Glutamatergic neuron (in vitro differentiated cells): ENCODE results near the gene LIF. TPM values are rescaled to one million over a fixed set of nuclear protein-coding genes. Genes with fewer than 3 reads are reported as not detected.

Experiments
- DNase-seq: peaks from one replicate; pipeline ENCODE4 v3.0.0; 2022
- H3K27ac Mint-ChIP-seq: one replicate; pipeline ENCODE4 v1.8.0; 2020; ENCODE audit warnings: mild to moderate bottlenecking, mixed read lengths, inconsistent platforms; ENCODE audit not compliant: unreplicated experiment
- H3K27me3 Mint-ChIP-seq: one replicate; pipeline ENCODE4 v1.8.0; 2020; ENCODE audit warnings: mild to moderate bottlenecking, moderate library complexity, mixed read lengths, inconsistent platforms; ENCODE audit not compliant: unreplicated experiment
- H3K36me3 Mint-ChIP-seq: one replicate; pipeline ENCODE4 v1.8.0; 2020; ENCODE audit warnings: mild to moderate bottlenecking, mixed read lengths, inconsistent platforms; ENCODE audit not compliant: unreplicated experiment
- H3K4me1 Mint-ChIP-seq: one replicate; pipeline ENCODE4 v1.8.0; 2020; ENCODE audit warnings: mild to moderate bottlenecking, low read depth, mixed read lengths, inconsistent platforms; ENCODE audit not compliant: unreplicated experiment
- H3K4me3 Mint-ChIP-seq: one replicate; pipeline ENCODE4 v1.8.0; 2020; ENCODE audit warnings: mild to moderate bottlenecking, mixed read lengths, inconsistent platforms; ENCODE audit not compliant: unreplicated experiment
- H3K9me3 Mint-ChIP-seq: one replicate; pipeline ENCODE4 v1.8.0; 2020; ENCODE audit warnings: mild to moderate bottlenecking, moderate library complexity, mixed read lengths, inconsistent platforms; ENCODE audit not compliant: unreplicated experiment
- total RNA-seq: library from RNA; stranded (reverse); fragmentation: NEBNext Ultra II Directional; extraction: Animal tissue kit (Norgen Biotek cat#: 25700); gene quantifications from one replicate; pipeline ENCODE4 v1.2.1, GENCODE V29; 2021; ENCODE audit not compliant: unreplicated experiment
- TF ChIP-seq, protein P1 (sequence below): fragments of 200-600 bp; sonication (generic); IDR thresholded peaks from one replicate; pipeline ENCODE4 v1.5.0; 2021; ENCODE audit not compliant: partially characterized antibody, unreplicated experiment

Gene LIF
- total RNA-seq, 1 donor from 2014 or later = 0.29 TPM

DNA sequence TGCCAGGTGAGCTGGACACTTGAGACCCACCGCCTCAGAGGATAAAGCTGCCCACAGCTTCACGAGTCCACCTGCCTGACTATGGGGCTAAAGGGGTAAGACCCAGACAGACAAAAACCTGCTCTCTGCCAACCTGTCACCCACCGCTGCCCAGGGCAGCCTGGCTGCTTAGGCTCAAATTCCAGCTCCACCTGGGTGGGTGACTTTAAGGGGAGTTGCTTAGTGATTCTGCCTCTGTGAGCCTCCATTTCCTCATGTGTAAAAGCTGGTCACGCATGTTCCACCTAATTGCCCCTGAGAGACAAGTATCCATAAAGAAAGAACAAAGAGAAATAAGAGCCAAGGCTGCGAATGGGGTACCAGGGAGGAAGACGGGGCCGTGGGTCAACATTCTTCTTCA lies 46.5 kb upstream of the LIF start:
- TF ChIP-seq, protein P1, sequence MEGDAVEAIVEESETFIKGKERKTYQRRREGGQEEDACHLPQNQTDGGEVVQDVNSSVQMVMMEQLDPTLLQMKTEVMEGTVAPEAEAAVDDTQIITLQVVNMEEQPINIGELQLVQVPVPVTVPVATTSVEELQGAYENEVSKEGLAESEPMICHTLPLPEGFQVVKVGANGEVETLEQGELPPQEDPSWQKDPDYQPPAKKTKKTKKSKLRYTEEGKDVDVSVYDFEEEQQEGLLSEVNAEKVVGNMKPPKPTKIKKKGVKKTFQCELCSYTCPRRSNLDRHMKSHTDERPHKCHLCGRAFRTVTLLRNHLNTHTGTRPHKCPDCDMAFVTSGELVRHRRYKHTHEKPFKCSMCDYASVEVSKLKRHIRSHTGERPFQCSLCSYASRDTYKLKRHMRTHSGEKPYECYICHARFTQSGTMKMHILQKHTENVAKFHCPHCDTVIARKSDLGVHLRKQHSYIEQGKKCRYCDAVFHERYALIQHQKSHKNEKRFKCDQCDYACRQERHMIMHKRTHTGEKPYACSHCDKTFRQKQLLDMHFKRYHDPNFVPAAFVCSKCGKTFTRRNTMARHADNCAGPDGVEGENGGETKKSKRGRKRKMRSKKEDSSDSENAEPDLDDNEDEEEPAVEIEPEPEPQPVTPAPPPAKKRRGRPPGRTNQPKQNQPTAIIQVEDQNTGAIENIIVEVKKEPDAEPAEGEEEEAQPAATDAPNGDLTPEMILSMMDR = no peak
- Mint-ChIP-seq H3K27me3 (peaks cover 3% of the 10 kb centered on the region), H3K4me1 (peaks cover 4% of the 10 kb centered on the region), H3K9me3 (peaks cover 5% of the 10 kb centered on the region), H3K36me3 (no peaks in the 10 kb centered on the region), H3K4me3 (no peak overlapping the region), H3K27ac (no peak overlapping the region)
- DNase-seq = no peak

DNA sequence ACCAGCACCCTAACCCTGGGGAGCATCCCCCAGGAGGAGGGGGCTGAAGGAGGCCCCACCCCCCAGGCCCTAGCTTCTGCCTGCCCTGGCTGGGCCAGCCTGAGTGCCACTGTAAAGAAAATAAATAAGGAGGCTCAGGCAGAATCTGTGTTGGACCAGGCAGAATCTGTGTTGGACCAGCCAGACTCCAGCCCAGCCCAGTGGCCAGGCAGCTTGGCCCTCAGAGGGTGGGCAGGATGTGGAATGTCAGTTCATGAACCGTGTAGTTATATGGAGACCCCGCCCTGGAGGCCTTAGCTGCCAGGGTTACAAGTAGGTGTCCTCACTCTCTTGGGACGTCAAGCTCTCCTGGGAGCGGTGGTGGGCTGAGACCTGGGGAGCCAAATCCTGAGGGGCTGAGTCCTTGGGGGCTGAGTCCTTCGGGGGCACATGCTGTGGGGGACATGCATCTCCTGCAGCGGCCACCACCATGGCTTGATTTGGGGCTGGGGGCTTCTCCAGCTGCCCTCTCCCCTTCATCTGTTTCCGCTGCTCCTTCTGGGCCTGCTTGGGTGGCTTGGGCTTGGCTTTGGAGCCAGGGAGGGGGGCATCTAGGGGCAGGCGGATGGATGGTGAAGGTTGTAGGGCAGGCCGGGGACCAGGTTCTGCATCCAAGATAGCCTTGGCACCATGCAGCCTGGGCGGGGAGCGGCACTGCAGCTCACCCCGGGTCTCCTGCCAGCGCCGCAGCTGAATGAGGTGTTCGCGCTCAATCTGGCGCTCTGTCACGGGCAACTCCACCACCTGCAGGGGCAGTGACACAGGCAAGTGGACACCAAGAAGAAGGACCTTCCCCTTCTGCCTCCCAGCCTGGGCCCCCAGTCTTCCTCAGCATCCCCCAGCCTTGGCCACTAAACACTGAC lies 45.8 kb upstream of the LIF start:
- peaks cover 4% of the 10 kb centered on the region for H3K4me1 Mint-ChIP-seq
- no peaks in the 10 kb centered on the region for H3K36me3 Mint-ChIP-seq
- TF ChIP-seq, protein P1 = no peak
- H3K4me3 Mint-ChIP-seq = no peak overlapping the region
- H3K27me3 Mint-ChIP-seq = peaks cover 6% of the 10 kb centered on the region
- peaks cover 5% of the 10 kb centered on the region for H3K9me3 Mint-ChIP-seq
- no peak for DNase-seq
- no peak overlapping the region for H3K27ac Mint-ChIP-seq

DNA sequence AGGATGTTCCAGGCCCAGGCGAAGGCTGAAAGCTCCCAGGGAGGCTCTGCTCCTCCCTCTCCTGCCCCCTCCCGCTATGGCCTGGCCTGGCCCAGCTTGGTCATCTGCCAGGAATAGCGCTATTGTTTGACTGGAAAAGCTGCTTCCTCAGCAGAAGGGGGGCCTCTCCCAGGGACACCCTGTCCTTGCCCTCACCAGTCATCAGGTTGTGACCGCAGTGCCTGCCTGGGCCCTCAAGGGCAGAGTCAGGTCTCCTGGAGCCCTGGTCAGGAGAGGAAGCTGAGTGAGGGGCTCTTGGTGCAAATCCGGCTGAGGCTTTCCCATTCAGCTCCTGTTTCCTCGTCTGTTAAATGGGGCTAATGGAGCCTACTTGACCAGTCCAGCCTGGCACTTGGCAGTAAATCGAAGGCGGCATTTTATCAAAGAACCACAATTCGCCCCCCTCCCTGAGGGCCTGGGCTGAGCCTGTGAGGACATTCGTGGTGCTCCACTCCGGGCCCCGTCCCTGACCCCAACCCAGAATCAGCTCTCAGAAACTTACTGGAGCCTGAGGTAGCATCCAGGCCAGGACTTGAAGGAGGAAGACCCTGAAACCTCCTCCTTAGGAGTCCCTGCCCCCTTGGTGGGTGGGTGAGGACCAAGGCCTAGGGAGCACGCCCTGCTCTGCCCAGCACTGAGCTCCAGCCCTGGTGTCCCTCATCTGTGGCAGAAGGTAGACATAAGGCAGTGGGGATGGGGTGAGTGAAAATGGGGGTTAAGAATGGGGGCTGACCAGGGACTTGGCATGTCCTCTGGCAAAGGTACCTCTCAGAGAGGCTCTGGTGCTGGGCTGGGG lies 44.7 kb upstream of the LIF start:
- Mint-ChIP-seq H3K4me3 (no peak overlapping the region), H3K36me3 (no peaks in the 10 kb centered on the region), H3K27ac (no peak overlapping the region), H3K27me3 (peaks cover 6% of the 10 kb centered on the region), H3K4me1 (peaks cover 4% of the 10 kb centered on the region), H3K9me3 (peaks cover 5% of the 10 kb centered on the region)
- TF ChIP-seq, protein P1 = no peak
- DNase-seq = no peak

DNA sequence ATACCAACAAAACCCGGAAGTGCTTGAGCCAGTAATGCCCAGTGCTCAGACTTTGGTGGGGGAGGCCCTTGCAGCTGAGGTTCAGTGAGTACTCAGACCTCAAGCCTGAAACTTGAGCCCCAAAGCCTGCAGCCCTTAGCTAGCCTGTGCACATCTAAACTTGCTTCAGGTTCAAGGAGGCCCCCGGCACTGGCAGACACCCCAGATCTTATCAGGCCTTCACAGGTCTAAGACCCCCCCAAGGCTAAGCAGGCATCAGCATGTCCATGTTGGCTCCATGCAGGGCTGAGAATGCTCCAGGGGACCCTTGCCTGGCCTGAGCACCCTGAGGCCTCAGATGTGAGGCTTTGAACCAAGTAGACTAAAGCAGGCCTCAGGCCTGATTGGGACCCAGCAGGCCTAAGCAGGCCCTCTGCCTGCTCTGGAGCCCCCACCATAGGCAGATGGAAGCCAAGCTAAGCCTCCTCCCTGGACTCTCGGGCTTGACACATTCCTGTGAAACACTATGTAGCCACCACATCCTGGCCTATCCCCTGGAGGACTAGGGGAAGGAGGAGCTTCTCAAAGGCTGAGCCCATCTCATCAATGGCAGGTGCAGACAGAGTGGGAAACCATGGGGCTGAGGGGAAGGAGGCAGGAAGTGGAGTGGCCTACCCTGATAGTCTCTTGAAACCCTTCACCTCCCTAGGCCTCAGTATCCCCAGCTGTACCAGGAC lies 43.9 kb upstream of the LIF start:
- H3K4me3 Mint-ChIP-seq = peak overlapping the region; percentile 68
- peak overlapping the region; percentile 17 for H3K27ac Mint-ChIP-seq
- TF ChIP-seq, protein P1 = no peak
- no peak for DNase-seq
- H3K36me3 Mint-ChIP-seq = no peaks in the 10 kb centered on the region
- peaks cover 4% of the 10 kb centered on the region for H3K4me1 Mint-ChIP-seq
- peaks cover 2% of the 10 kb centered on the region for H3K9me3 Mint-ChIP-seq
- H3K27me3 Mint-ChIP-seq = peaks cover 6% of the 10 kb centered on the region
